Sigmoid colon (tissue), 7 donors: Measurements from ENCODE around the gene TRIM37. TPM values are rescaled to one million over a fixed set of nuclear protein-coding genes. Genes with fewer than 3 reads are reported as not detected.
"Not testable (repeated sequence)": the region's sequence is repeated elsewhere in the genome, so short reads cannot be mapped to it uniquely, and the experiment has no call there.

Experiments used
- DNase-seq: peaks from one replicate; pipeline ENCODE4 v3.0.0-alpha.2; 2019
- H3K27ac ChIP-seq, 4 donors: fragments of 200-600 bp; sonication (generic); one replicate each; pipeline ENCODE4 v1.5.1; 2016 to 2019; ENCODE audit warnings: mild to moderate bottlenecking in 1 of 4
- H3K27me3 ChIP-seq, 3 donors: fragments of 200-600 bp; sonication (generic); one replicate each; pipeline ENCODE4 v1.5.1; 2019; ENCODE audit warnings: mild to moderate bottlenecking in 1 of 3
- H3K36me3 ChIP-seq, 4 donors: fragments of 200-600 bp; sonication (generic); one replicate each; pipeline ENCODE4 v1.5.1; 2016 to 2019
- H3K4me1 ChIP-seq, 4 donors: fragments of 200-600 bp; sonication (generic); one replicate each; pipeline ENCODE4 v1.5.1; 2017 to 2019
- H3K4me3 ChIP-seq, 4 donors: fragments of 200-600 bp; sonication (generic); one replicate each; pipeline ENCODE4 v1.5.1; 2017 to 2019; ENCODE audit warnings: mild to moderate bottlenecking in 2 of 4, moderate library complexity in 1 of 4
- H3K9me3 ChIP-seq, 4 donors: fragments of 200-600 bp in 3 of 4; sonication (generic) in 3 of 4; one replicate each; pipeline versions ENCODE4 v1.5.1 to v1.6.1; 2013 to 2019
- CTCF ChIP-seq, 4 experiments: fragments of 450-650 bp in 3 of 4; fragments of 200-600 bp in 1 of 4; IDR thresholded peaks; one replicate each; pipeline ENCODE4 v1.5.1; 2016 to 2019; ENCODE audit warnings: antibody characterized with exemption in 4 of 4, mild to moderate bottlenecking in 3 of 4, moderate library complexity in 2 of 4
- EP300 ChIP-seq, 4 donors: sonication (generic); formaldehyde crosslinking; IDR thresholded peaks; one replicate each; pipeline ENCODE4 v1.6.1; 2017; ENCODE audit warnings: antibody characterized with exemption in 4 of 4
- POLR2A ChIP-seq, 2 donors: fragments of 450-650 bp; IDR thresholded peaks; one replicate each; pipeline ENCODE4 v1.6.1; 2016; ENCODE audit warnings: antibody characterized with exemption in 2 of 2, mild to moderate bottlenecking in 2 of 2, moderate library complexity in 2 of 2
- POLR2AphosphoS5 ChIP-seq, 4 donors: sonication (generic); formaldehyde crosslinking; IDR thresholded peaks; one replicate each; pipeline ENCODE4 v1.6.1; 2017; ENCODE audit warnings: antibody characterized with exemption in 4 of 4
- WGBS, 2 donors: extraction: QIAGEN DNeasy Blood & Tissue Kit; methylation state at CpG; one replicate each; pipeline ENCODE4 v1.1.7; 2013; 5-methylcytosine and 5-hydroxymethylcytosine counted together
- intact Hi-C: fragments of 100-400 bp; cut with DNase I; formaldehyde crosslinking; loops from one replicate; pipeline ENCODE4 v1.15.1; 2023
- polyA plus RNA-seq, 3 donors: library from polyadenylated mRNA; stranded (reverse); fragments of 200-250 nt; gene quantifications; one replicate each; pipeline ENCODE4 v1.2.3, GENCODE V29; 2013
- total RNA-seq, 4 donors: library from RNA; depleted of rRNA; stranded (reverse); fragments of >200 nt; gene quantifications; one replicate each; pipeline ENCODE4 v1.1.0, GENCODE V29; 2016
- donor health status: healthy with polysubstance abuse.
- donor health status: Bipolar disorder and iron deficiency.
- donor health status: healthy.

Gene TRIM37
- total and polyA plus RNA-seq, 7 donors, result 6.5 to 37.8 (median 20.2) TPM

- Histone ChIP-seq H3K4me3 (no peak overlapping the region), H3K4me1 (no peaks in the 10 kb centered on the region), H3K27me3 (no peaks in the 10 kb centered on the region), H3K9me3 (no peaks in the 10 kb centered on the region), H3K36me3 (no peaks in the 10 kb centered on the region), H3K27ac (no peak overlapping the region)
- WGBS, 2 donors, result 84 to 90% methylated on average over 4 of the region's 4 CpGs
- TF ChIP-seq CTCF (IDR thresholded peaks at IDR 0.05), result no peak
- no peak for TF ChIP-seq EP300 (IDR thresholded peaks at IDR 0.05)
- TF ChIP-seq POLR2A (IDR thresholded peaks at IDR 0.05), result no peak
- no peak for TF ChIP-seq POLR2AphosphoS5 (IDR thresholded peaks at IDR 0.05)
- DNase-seq, result no peak
- intact Hi-C loops, result no loop called here
Observed at GRCh38 chr17:58968426-58969061, 138.1 kb downstream of the TRIM37 start.

- no peaks in the 10 kb centered on the region for H3K27me3 ChIP-seq
- H3K4me3 ChIP-seq, result no peak overlapping the region
- intact Hi-C loops, result no loop called here
- H3K27ac ChIP-seq, result no peak overlapping the region
- H3K9me3 ChIP-seq, result no peaks in the 10 kb centered on the region
- H3K36me3 ChIP-seq, result no peaks in the 10 kb centered on the region
- no peak for DNase-seq
- TF ChIP-seq POLR2AphosphoS5 (IDR thresholded peaks at IDR 0.05), result no peak
- no peak for TF ChIP-seq EP300 (IDR thresholded peaks at IDR 0.05)
- no peak for TF ChIP-seq POLR2A (IDR thresholded peaks at IDR 0.05)
- TF ChIP-seq CTCF (IDR thresholded peaks at IDR 0.05), result no peak
- WGBS, 2 donors, result 84 to 97% methylated on average over 3 of the region's 3 CpGs
- H3K4me1 ChIP-seq, result no peaks in the 10 kb centered on the region
Observed at GRCh38 chr17:58966208-58966607, 140.5 kb downstream of the TRIM37 start.

- DNase-seq, result no peak
- WGBS, 2 donors, result 82 to 85% methylated on average over 3 of the region's 3 CpGs
Observed at GRCh38 chr17:58965221-58965620, 141.5 kb downstream of the TRIM37 start.

GRCh38 chr17:58960068-58960467 is 146.6 kb downstream of the TRIM37 start:
- H3K4me3 ChIP-seq, result no peak overlapping the region
- H3K27me3 ChIP-seq, result no peaks in the 10 kb centered on the region
- H3K9me3 ChIP-seq, result no peaks in the 10 kb centered on the region
- DNase-seq, result no peak
- TF ChIP-seq EP300 (IDR thresholded peaks at IDR 0.05) (no peak), POLR2AphosphoS5 (IDR thresholded peaks at IDR 0.05) (no peak), CTCF (IDR thresholded peaks at IDR 0.05) (no peak), POLR2A (IDR thresholded peaks at IDR 0.05) (no peak)
- H3K27ac ChIP-seq, result no peak overlapping the region
- intact Hi-C loops, result no loop called here
- H3K36me3 ChIP-seq, result no peaks in the 10 kb centered on the region
- H3K4me1 ChIP-seq, result no peaks in the 10 kb centered on the region

More at GRCh38 chr17:58965221-58965620, 141.5 kb downstream of the TRIM37 start:
- Histone ChIP-seq H3K27me3 (no peaks in the 10 kb centered on the region), H3K27ac (no peak overlapping the region), H3K4me3 (no peak overlapping the region), H3K36me3 (no peaks in the 10 kb centered on the region), H3K9me3 (no peaks in the 10 kb centered on the region), H3K4me1 (no peaks in the 10 kb centered on the region)
- intact Hi-C loops, result no loop called here
- no peak for TF ChIP-seq POLR2AphosphoS5 (IDR thresholded peaks at IDR 0.05)
- no peak for TF ChIP-seq POLR2A (IDR thresholded peaks at IDR 0.05)
- no peak for TF ChIP-seq EP300 (IDR thresholded peaks at IDR 0.05)
- TF ChIP-seq CTCF (IDR thresholded peaks at IDR 0.05), result no peak

- H3K27me3 ChIP-seq, H3K4me3 ChIP-seq, H3K27ac ChIP-seq, H3K36me3 ChIP-seq, DNase-seq, intact Hi-C loops, H3K9me3 ChIP-seq, H3K4me1 ChIP-seq: not testable (repeated sequence)
- 88 to 91% methylated on average over 1 of the region's 1 CpG for WGBS, 2 donors
Observed at GRCh38 chr17:58957725-58958073, 149.0 kb downstream of the TRIM37 start.
